Loucy (cell line): ENCODE measurements around the gene GALNT7.

Experiments
- H2AFZ ChIP-seq: fragments of 200-600 bp; sonication (generic); 2 replicates; pipeline ENCODE4 v1.6.0; 2016; ENCODE audit warnings: antibody characterized with exemption, mild to moderate bottlenecking, low read length, moderate library complexity
- H3F3A ChIP-seq: fragments of 200-600 bp; 2 replicates; pipeline ENCODE4 v1.6.0; 2016; ENCODE audit warnings: antibody characterized with exemption, low read depth, mild to moderate bottlenecking
- H3K27me3 ChIP-seq: fragments of 200-600 bp; sonication (generic); 2 replicates; pipeline ENCODE4 v1.6.1; 2014; ENCODE audit warnings: low read length, mild to moderate bottlenecking; ENCODE audit not compliant: insufficient read depth, poor library complexity, severe bottlenecking
- H3K36me3 ChIP-seq: fragments of 200-600 bp; sonication (generic); 2 replicates; pipeline ENCODE4 v1.6.1; 2016; ENCODE audit warnings: low read length; ENCODE audit not compliant: insufficient read depth
- H3K4me1 ChIP-seq: fragments of 200-600 bp; sonication (generic); 2 replicates; pipeline ENCODE4 v1.5.1; 2014; ENCODE audit warnings: low read length, mild to moderate bottlenecking; ENCODE audit not compliant: insufficient read depth, poor library complexity, severe bottlenecking
- H3K4me2 ChIP-seq: fragments of 200-600 bp; sonication (generic); 2 replicates; pipeline ENCODE4 v1.6.0; 2014; ENCODE audit warnings: antibody characterized with exemption, low read length, low read depth, mild to moderate bottlenecking; ENCODE audit not compliant: poor library complexity, severe bottlenecking
- H3K4me3 ChIP-seq: fragments of 200-600 bp; sonication (generic); 2 replicates; pipeline ENCODE4 v1.5.1; 2014; ENCODE audit warnings: low read length, mild to moderate bottlenecking, mixed read lengths; ENCODE audit not compliant: poor library complexity, severe bottlenecking
- H3K79me2 ChIP-seq: fragments of 200-600 bp; sonication (generic); 2 replicates; pipeline ENCODE4 v1.6.1; 2014; ENCODE audit warnings: low read length; ENCODE audit not compliant: insufficient read depth
- H3K9ac ChIP-seq: fragments of 200-600 bp; sonication (generic); 2 replicates; pipeline ENCODE4 v1.6.0; 2014; ENCODE audit warnings: mild to moderate bottlenecking, low read depth, low read length, moderate library complexity; ENCODE audit not compliant: poor library complexity, severe bottlenecking
- H3K9me2 ChIP-seq: fragments of 200-600 bp; sonication (generic); replicated peaks from 2 replicates; pipeline ENCODE4 v1.6.1; 2016; ENCODE audit warnings: low read depth, low read length, mixed read lengths
- H3K9me3 ChIP-seq: fragments of 200-600 bp; sonication (generic); 2 replicates; pipeline ENCODE4 v1.6.1; 2014; ENCODE audit warnings: mild to moderate bottlenecking, antibody characterized with exemption, low read length, low read depth; ENCODE audit not compliant: insufficient read depth
- H4K20me1 ChIP-seq: fragments of 200-600 bp; sonication (generic); 2 replicates; pipeline ENCODE4 v1.6.0; 2014; ENCODE audit warnings: antibody characterized with exemption, low read length, mild to moderate bottlenecking; ENCODE audit not compliant: insufficient read depth, poor library complexity, severe bottlenecking
- EZH2phosphoT487 ChIP-seq: fragments of 200-600 bp; IDR thresholded peaks from 2 replicates; pipeline ENCODE4 v1.6.1; 2018; ENCODE audit warnings: antibody characterized with exemption, mild to moderate bottlenecking, moderate library complexity, borderline replicate concordance
- TF ChIP-seq, protein P1 (sequence below): fragments of 200-600 bp; sonication (generic); conservative IDR thresholded peaks from 2 replicates; pipeline ENCODE4 v1.5.1; 2014; ENCODE audit warnings: mild to moderate bottlenecking, antibody characterized with exemption, low read length

Gene GALNT7

DNA sequence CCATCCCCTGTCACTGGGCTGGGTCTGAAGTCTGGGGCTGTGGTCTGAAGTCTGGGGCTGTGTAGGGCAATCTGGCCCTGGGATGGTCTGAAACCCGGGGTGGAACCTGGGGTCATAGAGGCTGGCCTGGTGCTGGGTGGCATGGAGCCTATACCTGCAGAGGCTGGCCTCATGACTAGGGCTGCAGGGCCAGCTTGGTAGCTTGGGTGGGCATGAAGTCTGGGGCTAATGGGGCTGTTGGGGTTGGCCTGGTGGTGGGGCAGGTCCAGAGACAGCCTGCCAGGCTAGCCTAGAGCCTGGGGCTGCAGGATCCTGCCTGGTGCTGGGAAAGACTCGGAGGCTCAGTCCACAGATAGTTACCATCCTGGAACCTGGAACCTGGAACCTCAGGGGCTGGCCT lies 37.0 kb downstream of the GALNT7 start:
- peaks cover 8% of the 10 kb centered on the region; the same call in 1 of the 2 replicates for H3K9me3 ChIP-seq
- no peak overlapping the region for H3K4me3 ChIP-seq
- peaks cover 76% of the 10 kb centered on the region for H4K20me1 ChIP-seq
- no peak for TF ChIP-seq EZH2phosphoT487
- TF ChIP-seq, protein P1, sequence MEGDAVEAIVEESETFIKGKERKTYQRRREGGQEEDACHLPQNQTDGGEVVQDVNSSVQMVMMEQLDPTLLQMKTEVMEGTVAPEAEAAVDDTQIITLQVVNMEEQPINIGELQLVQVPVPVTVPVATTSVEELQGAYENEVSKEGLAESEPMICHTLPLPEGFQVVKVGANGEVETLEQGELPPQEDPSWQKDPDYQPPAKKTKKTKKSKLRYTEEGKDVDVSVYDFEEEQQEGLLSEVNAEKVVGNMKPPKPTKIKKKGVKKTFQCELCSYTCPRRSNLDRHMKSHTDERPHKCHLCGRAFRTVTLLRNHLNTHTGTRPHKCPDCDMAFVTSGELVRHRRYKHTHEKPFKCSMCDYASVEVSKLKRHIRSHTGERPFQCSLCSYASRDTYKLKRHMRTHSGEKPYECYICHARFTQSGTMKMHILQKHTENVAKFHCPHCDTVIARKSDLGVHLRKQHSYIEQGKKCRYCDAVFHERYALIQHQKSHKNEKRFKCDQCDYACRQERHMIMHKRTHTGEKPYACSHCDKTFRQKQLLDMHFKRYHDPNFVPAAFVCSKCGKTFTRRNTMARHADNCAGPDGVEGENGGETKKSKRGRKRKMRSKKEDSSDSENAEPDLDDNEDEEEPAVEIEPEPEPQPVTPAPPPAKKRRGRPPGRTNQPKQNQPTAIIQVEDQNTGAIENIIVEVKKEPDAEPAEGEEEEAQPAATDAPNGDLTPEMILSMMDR: no peak
- no peaks in the 10 kb centered on the region for H3K4me1 ChIP-seq
- no peaks in the 10 kb centered on the region for H3F3A ChIP-seq
- no peak overlapping the region for H3K9ac ChIP-seq
- H3K36me3 ChIP-seq: peaks cover 24% of the 10 kb centered on the region; the same call in 1 of the 2 replicates
- H3K27me3 ChIP-seq: no peaks in the 10 kb centered on the region
- no peaks in the 10 kb centered on the region for H3K9me2 ChIP-seq
- no peak overlapping the region for H2AFZ ChIP-seq
- no peak overlapping the region for H3K4me2 ChIP-seq
- peaks cover 98% of the 10 kb centered on the region for H3K79me2 ChIP-seq

DNA sequence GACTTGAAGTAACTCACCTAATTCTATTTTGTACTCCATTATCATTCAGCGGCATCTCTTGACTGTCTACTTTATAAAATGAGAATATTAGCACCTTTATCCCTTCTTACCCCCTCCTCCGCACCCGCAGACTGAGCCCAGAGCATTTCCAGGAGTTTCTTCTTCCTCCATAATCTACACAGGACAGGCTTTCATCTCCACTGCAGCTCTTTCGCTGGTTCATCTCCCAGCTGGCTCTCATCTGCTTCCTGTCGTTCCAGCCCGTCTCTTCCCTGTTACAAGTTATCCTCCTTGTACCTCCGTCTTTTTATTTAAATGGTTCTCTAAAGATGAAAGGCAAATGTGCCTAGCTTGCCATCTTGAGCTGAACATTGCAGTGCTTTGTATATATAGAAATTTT lies 39.8 kb downstream of the GALNT7 start:
- no peaks in the 10 kb centered on the region for H3K9me2 ChIP-seq
- peaks cover 83% of the 10 kb centered on the region for H4K20me1 ChIP-seq
- peaks cover 5% of the 10 kb centered on the region for H3K4me1 ChIP-seq
- H3K4me2 ChIP-seq: no peak overlapping the region
- TF ChIP-seq, protein P1: no peak
- TF ChIP-seq EZH2phosphoT487: no peak
- peaks cover 31% of the 10 kb centered on the region; the same call in 1 of the 2 replicates for H3K36me3 ChIP-seq
- no peak overlapping the region for H2AFZ ChIP-seq
- H3F3A ChIP-seq: no peaks in the 10 kb centered on the region
- H3K79me2 ChIP-seq: peaks cover 98% of the 10 kb centered on the region
- H3K9ac ChIP-seq: no peak overlapping the region
- H3K27me3 ChIP-seq: no peaks in the 10 kb centered on the region
- peaks cover 6% of the 10 kb centered on the region; the same call in 1 of the 2 replicates for H3K9me3 ChIP-seq
- no peak overlapping the region for H3K4me3 ChIP-seq

DNA sequence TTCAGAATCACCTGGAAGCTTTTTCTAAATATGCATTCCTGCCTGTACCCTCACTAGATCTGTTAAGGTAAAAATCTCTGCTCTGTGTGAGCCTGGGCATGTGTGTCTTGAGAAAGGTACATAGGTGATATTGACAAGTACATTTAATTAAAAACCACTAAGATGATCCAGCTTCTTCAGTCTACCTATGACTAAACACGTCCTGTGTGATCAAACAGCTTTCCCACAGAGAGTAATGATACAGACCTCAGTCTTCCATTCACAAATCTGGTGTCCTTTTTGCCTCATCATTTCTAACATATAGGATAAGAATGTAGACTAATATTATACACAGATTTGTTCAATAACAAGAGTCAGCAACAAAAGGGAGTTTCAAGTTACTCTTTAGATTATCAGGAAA lies 42.6 kb downstream of the GALNT7 start:
- H3K4me3 ChIP-seq: no peak overlapping the region
- no peak overlapping the region for H2AFZ ChIP-seq
- peaks cover 98% of the 10 kb centered on the region for H3K79me2 ChIP-seq
- H3K9ac ChIP-seq: no peak overlapping the region
- H3K36me3 ChIP-seq: peaks cover 10% of the 10 kb centered on the region; the same call in 1 of the 2 replicates
- H3F3A ChIP-seq: no peaks in the 10 kb centered on the region
- peaks cover 77% of the 10 kb centered on the region for H4K20me1 ChIP-seq
- no peaks in the 10 kb centered on the region for H3K9me2 ChIP-seq
- TF ChIP-seq, protein P1: no peak
- no peak for TF ChIP-seq EZH2phosphoT487
- no peaks in the 10 kb centered on the region for H3K9me3 ChIP-seq
- peaks cover 13% of the 10 kb centered on the region for H3K4me1 ChIP-seq
- H3K27me3 ChIP-seq: no peaks in the 10 kb centered on the region
- no peak overlapping the region for H3K4me2 ChIP-seq
